A549 treated with ZK216348 at 1 μM for 4 hours (cell line): Measurements from ENCODE around the gene P3R3URF. TPM values are rescaled to one million over a fixed set of nuclear protein-coding genes. Genes with fewer than 3 reads are reported as not detected.

ENCODE experiments used
- total RNA-seq: library from RNA; stranded (reverse); fragments of 200-300 nt; extraction: Qiagen RNA extraction; gene quantifications from 5 replicates; pipeline ENCODE4 v1.2.3, GENCODE V29; 2022; ENCODE audit warnings: low read depth

P3R3URF gene
- total RNA-seq = not detected in 5 replicates

DNA sequence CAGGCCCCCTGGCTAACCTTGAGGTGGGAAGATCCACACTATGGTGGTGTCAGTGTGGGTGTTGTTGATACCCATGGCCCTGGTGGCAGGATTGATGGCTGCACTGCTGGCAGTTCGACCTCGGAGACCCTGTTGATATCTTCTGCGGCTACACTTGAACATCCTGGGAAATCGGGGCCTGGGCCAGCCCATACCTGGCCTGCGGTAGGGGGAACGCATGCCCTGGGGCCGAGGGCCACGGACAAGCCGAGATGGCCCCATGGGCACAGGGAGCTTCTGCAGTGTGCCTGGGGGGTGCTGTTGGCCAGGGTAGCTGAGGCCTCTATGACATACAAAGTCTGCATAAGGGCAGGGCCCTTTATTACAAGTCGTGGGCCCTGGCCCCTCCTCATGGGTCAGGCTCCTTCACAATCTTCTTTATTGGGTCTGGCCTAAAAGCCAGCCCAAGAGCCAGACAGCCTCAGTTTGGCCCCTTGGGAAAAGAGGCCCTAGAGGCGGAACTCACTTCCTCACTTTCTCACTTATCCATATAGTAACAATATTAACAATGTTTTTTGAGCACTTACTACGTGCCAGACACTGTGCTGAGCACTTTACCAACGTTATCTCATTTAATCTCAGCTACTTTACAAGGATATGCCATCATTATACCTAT is at the start of gene P3R3URF:
Gene P3R3URF (minus strand): TSS at position 278 of the 655 bp plus-strand sequence. CDS start 17 bp downstream, at position 261.

GRCh38 chr1:46197964-46198811 is 21.9 kb upstream of the P3R3URF start, which contains the start of gene POMGNT1:
TSS of gene POMGNT1 (minus strand) at chr1:46198434. CDS start at chr1:46197821, 613 bp downstream.

DNA sequence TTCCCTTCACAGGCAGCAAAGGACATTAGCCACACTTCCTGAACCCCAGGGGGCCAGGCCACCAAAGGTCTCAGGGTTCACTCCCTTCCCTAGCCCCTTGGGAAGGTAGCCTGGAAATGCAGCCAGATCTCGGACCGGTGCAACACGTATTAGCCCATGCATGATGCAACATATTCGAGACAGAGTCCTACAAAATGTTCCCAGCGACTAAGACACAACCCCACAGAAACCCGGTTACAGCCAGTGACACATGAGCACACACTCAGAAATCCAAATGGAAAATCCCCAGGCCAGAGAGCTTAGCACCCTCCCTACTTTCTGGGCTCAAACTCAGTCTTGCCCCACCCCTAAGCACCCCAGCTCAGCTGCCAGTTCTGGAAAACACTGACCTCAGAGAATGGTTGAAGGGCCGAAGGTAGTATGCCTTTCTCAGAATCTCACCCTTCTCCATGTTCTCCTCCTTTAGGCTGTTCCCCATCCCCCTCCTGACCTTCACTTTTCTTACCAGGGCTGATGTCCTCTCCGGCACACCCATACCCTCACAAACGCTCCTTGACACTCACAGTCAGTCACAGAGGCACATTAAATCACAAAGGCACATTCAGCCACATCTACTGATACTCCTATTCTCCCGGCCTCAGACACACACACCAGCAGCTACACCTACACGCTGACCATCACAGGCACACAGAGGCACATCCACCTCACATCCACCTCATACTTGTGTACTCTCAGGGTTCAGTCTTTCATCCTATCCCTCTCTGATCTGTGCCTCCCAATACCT is 1.6 kb downstream of the P3R3URF start, which contains the start of gene TSPAN1:
Gene TSPAN1 (plus strand): TSS at position 640 of the 784 bp plus-strand sequence. CDS start 6,021 bp downstream, outside the sequence.

DNA sequence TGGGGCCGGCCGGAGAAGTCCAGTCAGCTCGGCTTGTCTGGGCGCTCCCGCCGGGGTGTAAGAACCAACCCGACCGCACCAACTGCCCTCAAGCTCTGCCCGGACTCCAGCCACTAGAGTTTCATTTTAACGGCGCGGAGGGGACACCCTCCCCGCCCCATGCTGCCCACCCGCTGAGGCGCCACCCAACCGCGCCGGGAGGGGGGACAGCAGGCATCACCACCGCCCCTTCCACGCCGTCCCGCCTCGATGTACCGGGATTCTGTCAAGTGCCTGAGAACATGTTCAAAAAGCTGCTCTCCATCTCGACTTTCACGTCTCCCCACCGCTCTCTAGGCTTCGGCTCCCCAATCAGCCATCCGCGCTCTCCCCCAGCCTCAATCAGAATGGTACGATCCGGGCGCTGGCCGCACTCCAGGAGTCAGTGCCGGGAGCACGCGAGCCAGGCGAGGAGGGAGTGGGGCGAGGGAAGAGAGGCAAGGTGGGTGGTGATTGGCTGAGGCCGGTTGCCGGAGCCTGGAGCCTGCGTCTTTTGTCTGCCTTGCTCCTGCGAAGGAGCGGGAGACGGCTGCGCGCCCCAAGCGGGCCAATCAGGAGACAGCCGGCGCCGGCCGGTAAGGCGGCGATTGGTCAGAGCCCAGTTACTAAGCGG is 43.6 kb downstream of the P3R3URF start, which contains the start of gene PIK3R3:
Gene PIK3R3 (minus strand): TSS at position 101 of the 652 bp plus-strand sequence. CDS start 677 bp downstream, outside the sequence.

Other genes starting within 250 kb of the P3R3URF start
- 0.86 to 1.9 TPM (median 1.6 TPM) in 5 replicates for gene PIK3R3, start 43.9 kb downstream of the P3R3URF start, total RNA-seq
- 1.9 to 3.6 TPM (median 2.3 TPM) in 5 replicates for gene TSPAN1, start 1.4 kb downstream of the P3R3URF start, total RNA-seq
- gene POMGNT1, start 21.9 kb upstream of the P3R3URF start, total RNA-seq = 33.2 to 47.2 TPM (median 44.9 TPM) in 5 replicates
- not detected in 5 replicates for gene LURAP1, start 26.8 kb upstream of the P3R3URF start, total RNA-seq
- 7.8 to 12.9 TPM (median 10.9 TPM) in 5 replicates for gene RAD54L, start 71.3 kb upstream of the P3R3URF start, total RNA-seq
- 29.3 to 48.5 TPM (median 40.3 TPM) in 5 replicates for gene LRRC41, start 127.1 kb upstream of the P3R3URF start, total RNA-seq
- 379 to 664 TPM (median 408 TPM) in 5 replicates for gene UQCRH, start 127.2 kb upstream of the P3R3URF start, total RNA-seq
- 7.6 to 14.9 TPM (median 12.0 TPM) in 5 replicates for gene NSUN4, start 164.3 kb upstream of the P3R3URF start, total RNA-seq
- gene FAAH, start 217.8 kb upstream of the P3R3URF start, total RNA-seq = 0.65 to 1.5 TPM (median 1.0 TPM) in 5 replicates